Measurements from ENCODE around the gene FAM20A.

FAM20A gene

DNA sequence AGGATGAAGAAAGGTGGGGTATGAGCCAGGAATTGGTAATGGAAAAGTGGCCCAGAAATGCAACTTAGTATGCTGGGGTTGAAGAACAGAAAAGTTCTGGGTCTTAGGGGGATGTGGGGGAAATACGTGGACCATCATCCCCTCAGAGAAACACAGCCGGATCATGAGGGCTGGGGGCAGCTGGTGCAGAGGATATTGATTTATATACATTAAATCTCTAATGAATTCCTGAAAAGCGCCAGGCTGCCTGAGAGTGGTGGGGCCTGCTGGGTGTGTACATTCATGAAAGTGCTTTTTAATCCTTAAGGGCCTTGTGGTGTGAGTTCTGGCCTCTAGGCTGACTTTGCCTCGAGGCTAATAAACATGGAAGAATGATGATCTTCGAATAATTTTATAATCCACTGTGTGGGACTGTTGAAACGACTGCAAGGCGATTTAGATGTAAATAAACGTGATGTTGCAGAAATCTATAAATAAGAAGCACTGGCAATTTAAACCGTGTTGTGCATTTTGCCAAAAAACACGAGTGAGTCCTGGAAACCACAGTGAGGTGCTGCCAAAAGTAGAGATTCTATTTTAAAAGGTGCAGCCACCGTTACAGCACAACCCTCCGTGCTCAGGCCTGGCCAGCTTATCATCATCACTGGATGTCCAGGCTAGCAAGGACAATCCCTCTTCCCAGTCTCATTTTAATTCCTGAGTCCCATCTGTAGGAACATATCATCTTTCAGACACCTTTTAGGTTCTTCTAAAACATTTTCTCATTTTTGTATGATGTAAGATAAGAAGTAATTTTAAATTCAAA lies 56.9 kb downstream of the FAM20A start:
- H3K4me3 Mint-ChIP-seq, result no peak overlapping the region
- H3K36me3 Mint-ChIP-seq, result peaks cover 11% of the 10 kb centered on the region
- peaks cover 9% of the 10 kb centered on the region for H3K4me1 Mint-ChIP-seq
- ATAC-seq (ENCODE audit: low read depth) (no peak), DNase-seq (ENCODE audit: low spot score in 2 of 2) (no peak)
- no peaks in the 10 kb centered on the region for H3K9me3 Mint-ChIP-seq
- H3K27ac Mint-ChIP-seq, result no peak overlapping the region
- H3K27me3 Mint-ChIP-seq, result no peaks in the 10 kb centered on the region

DNA sequence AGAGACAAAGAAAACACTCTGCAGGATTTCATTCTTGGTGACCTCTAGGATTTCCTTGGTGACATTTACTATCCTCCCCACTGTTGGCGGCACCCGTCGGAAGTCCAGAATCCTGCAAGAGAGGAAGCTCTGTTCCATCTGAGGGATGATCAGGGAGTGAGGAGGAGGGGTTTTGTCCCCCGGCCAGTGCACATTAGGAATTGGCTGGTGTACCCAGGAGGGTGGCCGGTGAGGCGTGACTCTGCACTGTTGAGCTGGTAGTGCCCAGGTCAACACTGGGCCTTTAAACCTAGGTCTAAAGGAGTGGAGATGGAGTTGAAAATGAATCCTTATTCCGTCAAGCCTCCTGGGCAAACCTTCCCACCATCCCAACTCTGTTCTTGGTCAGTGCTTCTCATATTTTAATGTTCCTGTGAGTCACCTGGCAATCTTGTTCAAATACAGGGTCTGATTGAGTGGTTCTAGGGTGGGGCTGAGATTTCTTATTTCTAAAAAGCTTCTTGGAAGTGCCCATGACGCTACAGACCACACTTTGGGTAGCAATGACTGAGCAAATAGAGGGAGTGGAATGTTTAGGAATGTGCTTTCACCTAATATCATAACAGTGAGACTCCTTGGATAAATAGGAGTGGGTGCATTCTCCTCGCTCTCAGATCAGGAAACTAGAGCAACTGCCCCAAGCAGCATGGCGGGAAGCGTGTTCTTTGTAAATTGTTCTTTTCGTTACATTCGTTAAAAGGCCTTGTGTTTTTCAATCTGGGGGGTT lies 58.3 kb downstream of the FAM20A start:
- Mint-ChIP-seq H3K27ac (no peak overlapping the region), H3K9me3 (no peaks in the 10 kb centered on the region), H3K36me3 (peaks cover 11% of the 10 kb centered on the region), H3K4me1 (peaks cover 9% of the 10 kb centered on the region), H3K4me3 (no peak overlapping the region), H3K27me3 (no peaks in the 10 kb centered on the region)
- DNase-seq (ENCODE audit: low spot score in 2 of 2) (no peak), ATAC-seq (ENCODE audit: low read depth) (no peak)

DNA sequence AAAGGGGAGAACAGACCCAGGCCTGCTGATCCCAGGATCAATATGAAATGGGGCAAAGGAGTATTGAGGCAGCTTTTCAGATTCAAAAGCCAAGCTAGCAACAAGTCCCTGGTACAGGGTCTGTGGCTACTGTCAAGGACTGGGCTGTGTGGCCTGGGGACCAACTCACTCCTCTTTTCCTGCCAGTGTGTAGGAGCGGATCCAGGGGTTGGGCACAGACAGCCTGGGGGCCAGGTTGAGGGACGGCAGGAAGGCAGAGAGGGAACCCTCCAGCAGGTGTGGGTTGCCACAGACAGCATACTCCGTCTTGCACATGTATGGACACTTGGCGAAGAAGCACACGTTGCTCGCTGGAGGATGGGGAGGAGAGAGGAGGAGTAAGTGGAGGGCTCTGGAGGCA lies 59.4 kb downstream of the FAM20A start:
- Mint-ChIP-seq H3K4me1 (peaks cover 9% of the 10 kb centered on the region), H3K36me3 (peaks cover 11% of the 10 kb centered on the region), H3K9me3 (no peaks in the 10 kb centered on the region), H3K27ac (no peak overlapping the region), H3K27me3 (no peaks in the 10 kb centered on the region), H3K4me3 (no peak overlapping the region)
- ATAC-seq (ENCODE audit: low read depth), result no peak
- no peak for DNase-seq (ENCODE audit: low spot score in 2 of 2)

DNA sequence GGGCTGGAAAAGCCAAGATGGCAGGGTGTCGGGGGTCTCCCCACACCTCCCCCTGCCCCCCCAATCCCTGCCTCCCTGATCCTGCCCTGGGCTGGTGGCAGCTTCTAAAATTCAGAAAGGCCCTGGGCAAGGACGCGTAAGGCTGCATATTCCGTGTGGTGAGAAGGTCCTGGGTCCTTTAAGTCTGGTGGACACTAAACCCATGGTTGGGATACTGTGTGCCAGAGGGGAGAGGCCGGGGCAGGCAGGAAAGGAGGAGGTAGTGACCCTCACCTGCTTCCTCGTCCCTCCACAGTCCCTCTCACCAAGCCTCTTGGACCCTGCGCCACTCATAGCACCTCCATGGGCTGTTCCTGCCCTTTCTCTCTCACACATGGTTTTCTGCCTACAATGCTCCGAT lies 60.2 kb downstream of the FAM20A start:
- Mint-ChIP-seq H3K27ac (no peak overlapping the region), H3K27me3 (no peaks in the 10 kb centered on the region), H3K9me3 (no peaks in the 10 kb centered on the region), H3K4me3 (no peak overlapping the region), H3K36me3 (peaks cover 12% of the 10 kb centered on the region), H3K4me1 (peaks cover 9% of the 10 kb centered on the region)
- ATAC-seq (ENCODE audit: low read depth) (no peak), DNase-seq (ENCODE audit: low spot score in 2 of 2) (no peak)

DNA sequence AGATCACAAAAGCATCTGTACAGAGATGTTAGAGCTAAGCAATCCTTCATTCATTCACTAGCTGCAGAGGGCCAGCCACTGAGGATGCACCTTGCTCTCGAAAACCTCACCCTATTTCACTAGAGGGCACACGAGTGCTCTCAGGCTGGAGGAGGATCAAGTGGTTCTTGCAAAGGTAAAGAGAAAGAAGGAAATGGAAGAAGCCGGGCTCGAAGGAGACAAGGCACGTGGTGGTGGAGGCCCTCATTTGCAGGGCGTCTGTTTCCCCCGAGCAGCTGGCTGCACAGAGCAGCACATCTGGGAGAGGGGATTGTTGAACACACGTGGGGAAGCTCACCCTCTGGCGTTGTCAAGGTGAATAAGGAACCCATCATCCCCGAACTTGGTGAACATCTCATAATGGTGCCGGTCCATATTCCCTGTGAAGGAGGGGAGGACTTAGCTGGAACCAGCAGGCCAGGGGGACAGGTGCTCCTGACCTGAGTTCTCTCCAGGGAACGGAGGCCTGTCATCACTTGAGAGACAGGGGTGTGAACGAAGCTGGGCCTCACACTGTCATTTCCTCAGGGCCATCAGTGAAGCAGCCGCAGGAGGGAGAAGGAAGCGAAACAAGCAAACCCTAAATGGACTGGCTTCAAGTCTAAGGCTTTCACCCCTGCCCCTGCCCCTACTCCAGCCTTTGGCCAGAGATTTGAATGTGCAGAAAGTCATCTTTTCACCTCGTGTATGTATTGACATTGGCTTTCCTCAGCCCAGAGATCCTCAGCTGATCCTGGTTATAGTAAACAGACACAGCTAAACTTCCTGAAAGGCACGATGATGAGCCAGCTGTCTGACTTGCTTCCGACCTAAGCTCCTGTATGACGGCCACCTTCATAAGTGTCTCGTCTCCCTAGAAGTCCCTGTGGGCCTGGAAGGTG lies 61.4 kb downstream of the FAM20A start:
- Mint-ChIP-seq H3K4me3 (peak overlapping the region; percentile 2), H3K9me3 (no peaks in the 10 kb centered on the region), H3K27ac (peak overlapping the region; percentile 25), H3K4me1 (peaks cover 9% of the 10 kb centered on the region), H3K36me3 (peaks cover 17% of the 10 kb centered on the region), H3K27me3 (no peaks in the 10 kb centered on the region)
- ATAC-seq (ENCODE audit: low read depth) (peak; percentile 71), DNase-seq (ENCODE audit: low spot score in 2 of 2) (peak in 1 of 2 donors; percentile 26)

DNA sequence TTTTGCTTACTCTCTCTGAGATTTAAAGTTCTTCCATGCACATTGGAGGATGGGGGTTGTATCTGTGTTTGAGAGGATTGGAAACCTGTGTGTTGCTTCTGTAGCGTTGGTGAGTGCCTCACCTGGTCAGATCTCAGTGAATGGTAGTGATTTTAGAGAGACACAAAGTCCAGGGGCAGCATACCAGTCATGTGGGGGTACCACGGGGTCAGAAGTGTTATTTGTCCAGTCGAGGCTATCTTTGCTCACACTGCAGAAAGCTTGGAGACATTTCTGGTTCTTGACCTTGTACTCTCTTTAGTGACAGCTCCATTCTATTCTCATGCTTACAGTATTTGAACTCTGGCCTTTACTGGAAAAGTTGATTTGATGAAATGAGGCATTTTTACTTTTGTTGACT lies 65.2 kb downstream of the FAM20A start:
- Mint-ChIP-seq H3K9me3 (no peaks in the 10 kb centered on the region), H3K27me3 (no peaks in the 10 kb centered on the region), H3K36me3 (peaks cover 23% of the 10 kb centered on the region), H3K27ac (no peak overlapping the region), H3K4me3 (no peak overlapping the region), H3K4me1 (peaks cover 6% of the 10 kb centered on the region)
- ATAC-seq (ENCODE audit: low read depth), result no peak
- DNase-seq (ENCODE audit: low spot score in 2 of 2), result no peak

DNA sequence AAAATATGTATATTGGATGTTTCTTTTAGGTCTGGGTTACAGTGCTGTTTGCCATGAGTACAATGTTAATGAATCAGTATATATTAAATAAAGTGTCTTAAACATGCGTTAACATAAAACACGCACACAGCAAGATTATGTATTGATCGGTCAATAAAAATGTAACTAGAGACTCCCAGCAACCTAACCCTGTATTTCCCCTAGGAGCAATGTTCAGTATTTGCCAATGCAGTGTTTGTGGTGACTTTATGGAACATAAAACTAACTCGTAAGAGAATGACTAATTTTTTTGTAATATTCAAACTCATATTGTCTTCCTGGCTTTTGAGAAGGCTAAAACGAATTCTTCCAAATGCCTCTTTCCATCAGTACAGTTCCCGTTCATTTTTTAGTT lies 66.5 kb downstream of the FAM20A start:
- H3K9me3 Mint-ChIP-seq, result no peaks in the 10 kb centered on the region
- H3K4me1 Mint-ChIP-seq, result peaks cover 4% of the 10 kb centered on the region
- peaks cover 32% of the 10 kb centered on the region for H3K36me3 Mint-ChIP-seq
- no peaks in the 10 kb centered on the region for H3K27me3 Mint-ChIP-seq
- no peak overlapping the region for H3K27ac Mint-ChIP-seq
- H3K4me3 Mint-ChIP-seq, result no peak overlapping the region
- DNase-seq (ENCODE audit: low spot score in 2 of 2) (no peak), ATAC-seq (ENCODE audit: low read depth) (no peak)

DNA sequence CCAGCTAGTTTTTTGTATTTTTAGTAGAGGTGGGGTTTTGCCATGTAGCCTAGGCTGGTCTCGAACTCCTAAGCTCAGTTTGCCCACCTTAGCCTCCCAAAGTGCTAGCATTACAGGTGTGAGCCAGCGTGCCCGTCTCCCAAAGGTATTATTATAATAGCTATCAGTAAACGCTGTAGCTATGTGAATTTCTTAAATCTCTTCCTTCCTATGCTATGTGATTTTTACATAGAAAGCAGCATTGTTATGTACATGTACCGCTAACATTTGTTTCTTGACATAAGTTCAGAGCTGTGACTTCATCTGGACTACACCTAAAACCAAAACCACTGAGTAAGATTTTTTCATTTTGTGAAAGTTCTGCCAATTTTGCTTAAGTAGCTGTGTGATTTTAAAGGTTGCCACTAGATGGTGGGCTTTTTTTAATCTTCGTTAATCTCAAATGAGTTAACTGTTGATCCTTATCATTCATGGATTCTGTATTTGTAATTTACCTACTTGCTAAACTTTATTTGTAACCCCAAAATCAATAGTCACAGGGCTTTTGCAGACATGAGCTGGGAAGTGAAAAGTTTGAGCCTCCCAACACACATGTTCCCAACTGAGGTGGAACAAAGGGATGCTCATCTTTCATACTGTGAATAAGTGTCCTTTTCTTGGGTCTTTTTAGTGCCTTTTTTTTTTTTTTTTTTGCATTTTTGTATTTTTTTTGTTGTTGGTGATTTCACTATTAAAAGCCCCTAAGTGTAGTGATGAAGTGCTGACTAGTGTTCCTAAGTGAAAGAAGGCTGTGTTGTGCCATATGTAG lies 67.1 kb downstream of the FAM20A start:
- Mint-ChIP-seq H3K9me3 (no peaks in the 10 kb centered on the region), H3K27ac (no peak overlapping the region), H3K27me3 (no peaks in the 10 kb centered on the region), H3K36me3 (peaks cover 35% of the 10 kb centered on the region), H3K4me3 (no peak overlapping the region), H3K4me1 (no peaks in the 10 kb centered on the region)
- no peak for ATAC-seq (ENCODE audit: low read depth)
- DNase-seq (ENCODE audit: low spot score in 2 of 2), result no peak

DNA sequence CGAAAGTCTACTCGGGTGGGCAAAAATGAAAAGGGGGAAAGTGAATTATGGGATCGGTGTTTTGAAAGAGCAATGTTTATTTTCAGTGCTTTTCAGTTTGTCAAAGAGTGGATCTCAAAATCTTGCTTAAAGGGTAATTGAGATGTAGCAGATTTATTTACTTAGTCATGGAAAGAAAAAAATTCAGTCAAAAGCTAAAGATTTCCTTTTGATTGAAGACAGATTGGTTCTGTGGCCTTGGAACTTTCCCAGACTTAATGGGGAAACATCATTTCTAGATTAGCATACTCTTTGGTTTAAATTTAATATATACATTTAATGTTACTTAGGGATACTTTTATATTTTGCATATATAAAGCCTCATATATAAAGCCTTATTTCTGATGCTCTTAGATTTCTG lies 68.3 kb downstream of the FAM20A start:
- H3K9me3 Mint-ChIP-seq, result no peaks in the 10 kb centered on the region
- peaks cover 43% of the 10 kb centered on the region for H3K36me3 Mint-ChIP-seq
- no peaks in the 10 kb centered on the region for H3K4me1 Mint-ChIP-seq

DNA sequence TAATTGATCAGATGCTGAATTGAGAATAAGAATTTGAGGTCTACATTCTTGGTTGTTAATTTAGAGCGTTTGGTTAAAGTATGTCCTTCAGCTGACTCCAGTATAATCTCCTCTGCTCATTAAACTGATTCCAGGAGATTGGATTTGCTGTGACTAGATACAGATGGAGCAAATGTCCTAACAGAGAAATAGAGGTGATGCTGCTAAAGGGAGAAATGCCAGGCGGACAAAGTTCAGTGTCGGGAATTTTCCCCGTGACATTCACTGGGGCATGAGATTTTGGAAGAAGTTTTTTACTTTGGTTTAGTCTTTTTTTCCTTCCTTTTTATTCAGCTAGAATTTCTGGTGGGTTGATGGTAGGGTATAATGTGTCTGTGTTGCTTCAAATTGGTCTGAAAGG lies 69.9 kb downstream of the FAM20A start:
- no peaks in the 10 kb centered on the region for H3K27me3 Mint-ChIP-seq
- H3K36me3 Mint-ChIP-seq, result peaks cover 55% of the 10 kb centered on the region
- no peaks in the 10 kb centered on the region for H3K4me1 Mint-ChIP-seq

More for the DNA sequence above, 68.3 kb downstream of the FAM20A start:
- no peak overlapping the region for H3K27ac Mint-ChIP-seq
- no peak for ATAC-seq (ENCODE audit: low read depth)
- no peaks in the 10 kb centered on the region for H3K27me3 Mint-ChIP-seq
- DNase-seq (ENCODE audit: low spot score in 2 of 2), result no peak
- H3K4me3 Mint-ChIP-seq, result no peak overlapping the region

DNA sequence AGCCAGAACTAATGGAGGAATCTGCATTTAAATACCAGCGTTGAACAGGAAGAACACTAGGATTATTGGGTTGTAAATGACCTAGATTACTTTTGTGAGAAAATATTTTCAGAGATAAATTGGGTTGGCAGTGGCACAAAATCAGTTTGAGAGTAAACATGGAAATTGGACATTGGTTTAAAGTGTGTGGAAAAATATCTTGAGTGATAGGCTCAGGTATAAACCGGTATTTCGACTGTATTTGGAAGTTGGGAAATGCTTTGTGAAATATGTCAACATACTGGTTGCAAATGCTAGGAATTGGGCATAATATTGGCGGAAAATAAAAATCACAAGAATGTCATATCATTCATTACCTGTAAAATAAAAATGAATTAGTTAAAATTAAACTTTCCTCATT lies 73.9 kb downstream of the FAM20A start:
- Mint-ChIP-seq H3K9me3 (no peaks in the 10 kb centered on the region), H3K27me3 (no peaks in the 10 kb centered on the region), H3K4me3 (no peak overlapping the region), H3K27ac (peak overlapping the region; percentile 17), H3K36me3 (peaks cover 56% of the 10 kb centered on the region), H3K4me1 (no peaks in the 10 kb centered on the region)
- DNase-seq (ENCODE audit: low spot score in 2 of 2) (no peak), ATAC-seq (ENCODE audit: low read depth) (no peak)

More for the DNA sequence above, 69.9 kb downstream of the FAM20A start:
- no peak for DNase-seq (ENCODE audit: low spot score in 2 of 2)
- H3K27ac Mint-ChIP-seq, result peak overlapping the region; percentile 60
- H3K4me3 Mint-ChIP-seq, result no peak overlapping the region
- no peaks in the 10 kb centered on the region for H3K9me3 Mint-ChIP-seq
- ATAC-seq (ENCODE audit: low read depth), result no peak

DNA sequence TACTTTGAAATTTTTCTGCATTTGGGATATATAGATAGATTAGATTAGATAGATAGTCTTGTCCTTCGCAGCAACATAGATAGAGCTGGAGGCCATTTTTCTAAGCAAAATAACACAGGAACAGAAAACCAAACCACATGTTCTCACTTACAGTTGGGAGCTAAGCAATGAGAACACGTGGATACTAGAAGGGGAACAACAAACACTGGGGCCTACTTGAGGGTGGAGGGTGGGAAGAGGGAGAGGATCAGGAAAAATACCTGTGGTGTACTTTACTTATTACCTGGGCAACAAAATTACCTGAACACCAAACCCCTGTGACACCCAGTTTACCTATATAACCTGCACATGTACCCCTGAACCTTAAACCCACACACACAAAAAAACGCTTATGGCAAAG lies 74.6 kb downstream of the FAM20A start:
- Mint-ChIP-seq H3K27me3 (no peaks in the 10 kb centered on the region), H3K36me3 (peaks cover 57% of the 10 kb centered on the region), H3K4me1 (no peaks in the 10 kb centered on the region), H3K4me3 (no peak overlapping the region), H3K9me3 (no peaks in the 10 kb centered on the region), H3K27ac (no peak overlapping the region)
- DNase-seq (ENCODE audit: low spot score in 2 of 2) (no peak), ATAC-seq (ENCODE audit: low read depth) (no peak)

DNA sequence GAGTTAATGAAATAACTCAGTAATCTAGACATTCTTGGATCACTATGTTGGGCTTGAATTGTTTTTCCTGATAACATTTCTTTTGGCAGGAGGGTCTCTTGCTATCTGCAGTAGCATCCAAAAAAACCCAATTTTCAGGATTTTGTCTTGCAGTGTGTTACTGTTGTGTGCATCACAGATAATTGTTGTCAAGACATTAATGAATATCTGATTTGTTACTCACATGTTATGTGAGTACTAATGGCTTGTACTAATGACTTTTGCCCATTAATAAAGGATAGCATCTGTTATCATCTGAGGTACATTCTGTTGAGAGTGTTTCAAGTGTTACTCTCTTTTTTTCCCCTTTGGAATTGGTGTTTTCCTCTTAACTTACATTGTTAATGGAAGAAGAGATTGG lies 78.9 kb downstream of the FAM20A start:
- H3K4me3 Mint-ChIP-seq, result no peak overlapping the region
- peaks cover 11% of the 10 kb centered on the region for H3K4me1 Mint-ChIP-seq
- no peaks in the 10 kb centered on the region for H3K9me3 Mint-ChIP-seq
- no peaks in the 10 kb centered on the region for H3K27me3 Mint-ChIP-seq
- no peak overlapping the region for H3K27ac Mint-ChIP-seq
- no peak for ATAC-seq (ENCODE audit: low read depth)
- DNase-seq (ENCODE audit: low spot score in 2 of 2), result no peak
- peaks cover 42% of the 10 kb centered on the region for H3K36me3 Mint-ChIP-seq

Measured in memory B cell (primary cell).